RWPE2 (cell line): ENCODE data around the gene MAMDC2.

Experiments
- ATAC-seq: fragments of 200-7000 bp; cut with Tn5 transposase; 3 replicates; pipeline ENCODE4 v1.9.1; 2021; ENCODE audit warnings: low read depth
- DNase-seq: peaks from one replicate; pipeline ENCODE4 v3.0.0-alpha.2; 2020; ENCODE audit warnings: low spot score
- H3K27ac ChIP-seq: fragments of 450-650 bp; 2 replicates; pipeline ENCODE4 v1.5.1; 2017; ENCODE audit warnings: mild to moderate bottlenecking; ENCODE audit not compliant: poor library complexity, severe bottlenecking
- H3K27me3 ChIP-seq: fragments of 250-450 bp; sonication (Bioruptor Pico); 2 replicates; pipeline ENCODE4 v1.5.1; 2021; ENCODE audit warnings: mild to moderate bottlenecking, moderate library complexity; ENCODE audit not compliant: insufficient read depth, poor library complexity, severe bottlenecking
- H3K36me3 ChIP-seq: fragments of 250-450 bp; sonication (Bioruptor Pico); 2 replicates; pipeline ENCODE4 v1.5.1; 2020; ENCODE audit warnings: low read depth, mild to moderate bottlenecking, moderate library complexity
- H3K4me1 ChIP-seq: fragments of 250-450 bp; sonication (Bioruptor Pico); 2 replicates; pipeline ENCODE4 v1.5.1; 2021; ENCODE audit warnings: mild to moderate bottlenecking, moderate library complexity; ENCODE audit not compliant: insufficient read depth, poor library complexity, severe bottlenecking
- H3K4me3 ChIP-seq: fragments of 250-450 bp; sonication (Bioruptor Pico); 2 replicates; pipeline ENCODE4 v1.5.1; 2021; ENCODE audit warnings: mild to moderate bottlenecking, moderate library complexity; ENCODE audit not compliant: severe bottlenecking
- H3K9me3 ChIP-seq: fragments of 250-450 bp; sonication (Bioruptor Pico); 2 replicates; pipeline ENCODE4 v1.5.1; 2021; ENCODE audit warnings: mild to moderate bottlenecking, moderate library complexity; ENCODE audit not compliant: severe bottlenecking
- TF ChIP-seq, protein P1 (sequence below): fragments of 450-650 bp; IDR thresholded peaks from one replicate; pipeline ENCODE4 v1.5.1; 2017; ENCODE audit warnings: mild to moderate bottlenecking, moderate library complexity; ENCODE audit not compliant: poor library complexity, severe bottlenecking

The MAMDC2 gene

DNA sequence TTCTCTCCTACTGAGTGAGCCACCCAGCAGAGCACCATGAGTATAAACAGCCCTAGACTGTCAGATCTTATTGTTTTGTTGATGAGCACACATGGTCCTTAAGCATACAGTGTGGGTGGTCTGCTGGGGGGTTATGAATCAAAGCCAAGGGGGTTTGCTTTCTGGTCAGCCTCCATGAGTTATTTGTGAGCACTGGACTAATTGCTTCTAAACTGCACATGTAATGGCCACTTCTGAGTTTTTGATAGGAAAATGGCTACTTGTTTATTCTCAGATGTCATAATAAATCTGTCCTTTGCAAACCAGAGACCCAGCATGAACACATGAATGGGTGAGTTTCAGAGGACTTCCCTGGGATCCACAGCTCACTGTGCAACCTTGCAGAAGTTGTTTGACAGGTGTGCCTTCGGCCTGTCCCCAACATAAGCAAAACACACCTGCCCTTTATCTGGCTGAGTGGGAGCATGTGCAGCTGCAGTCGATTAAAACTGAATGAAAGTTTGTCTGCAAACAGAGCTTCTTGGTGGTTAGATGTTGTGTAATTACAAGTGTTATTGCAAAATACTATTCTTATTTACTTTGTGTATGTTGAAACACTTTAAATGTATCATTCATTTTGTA is 35.9 kb downstream of the MAMDC2 start:
- TF ChIP-seq, protein P1, sequence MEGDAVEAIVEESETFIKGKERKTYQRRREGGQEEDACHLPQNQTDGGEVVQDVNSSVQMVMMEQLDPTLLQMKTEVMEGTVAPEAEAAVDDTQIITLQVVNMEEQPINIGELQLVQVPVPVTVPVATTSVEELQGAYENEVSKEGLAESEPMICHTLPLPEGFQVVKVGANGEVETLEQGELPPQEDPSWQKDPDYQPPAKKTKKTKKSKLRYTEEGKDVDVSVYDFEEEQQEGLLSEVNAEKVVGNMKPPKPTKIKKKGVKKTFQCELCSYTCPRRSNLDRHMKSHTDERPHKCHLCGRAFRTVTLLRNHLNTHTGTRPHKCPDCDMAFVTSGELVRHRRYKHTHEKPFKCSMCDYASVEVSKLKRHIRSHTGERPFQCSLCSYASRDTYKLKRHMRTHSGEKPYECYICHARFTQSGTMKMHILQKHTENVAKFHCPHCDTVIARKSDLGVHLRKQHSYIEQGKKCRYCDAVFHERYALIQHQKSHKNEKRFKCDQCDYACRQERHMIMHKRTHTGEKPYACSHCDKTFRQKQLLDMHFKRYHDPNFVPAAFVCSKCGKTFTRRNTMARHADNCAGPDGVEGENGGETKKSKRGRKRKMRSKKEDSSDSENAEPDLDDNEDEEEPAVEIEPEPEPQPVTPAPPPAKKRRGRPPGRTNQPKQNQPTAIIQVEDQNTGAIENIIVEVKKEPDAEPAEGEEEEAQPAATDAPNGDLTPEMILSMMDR: no peak
- H3K4me3 ChIP-seq: no peak overlapping the region
- no peaks in the 10 kb centered on the region for H3K27me3 ChIP-seq
- peak; percentile 53; the same call in 2 of the 3 replicates for ATAC-seq
- H3K36me3 ChIP-seq: no peaks in the 10 kb centered on the region
- peaks cover 9% of the 10 kb centered on the region for H3K4me1 ChIP-seq
- H3K27ac ChIP-seq: no peak overlapping the region
- no peak for DNase-seq
- no peaks in the 10 kb centered on the region for H3K9me3 ChIP-seq

DNA sequence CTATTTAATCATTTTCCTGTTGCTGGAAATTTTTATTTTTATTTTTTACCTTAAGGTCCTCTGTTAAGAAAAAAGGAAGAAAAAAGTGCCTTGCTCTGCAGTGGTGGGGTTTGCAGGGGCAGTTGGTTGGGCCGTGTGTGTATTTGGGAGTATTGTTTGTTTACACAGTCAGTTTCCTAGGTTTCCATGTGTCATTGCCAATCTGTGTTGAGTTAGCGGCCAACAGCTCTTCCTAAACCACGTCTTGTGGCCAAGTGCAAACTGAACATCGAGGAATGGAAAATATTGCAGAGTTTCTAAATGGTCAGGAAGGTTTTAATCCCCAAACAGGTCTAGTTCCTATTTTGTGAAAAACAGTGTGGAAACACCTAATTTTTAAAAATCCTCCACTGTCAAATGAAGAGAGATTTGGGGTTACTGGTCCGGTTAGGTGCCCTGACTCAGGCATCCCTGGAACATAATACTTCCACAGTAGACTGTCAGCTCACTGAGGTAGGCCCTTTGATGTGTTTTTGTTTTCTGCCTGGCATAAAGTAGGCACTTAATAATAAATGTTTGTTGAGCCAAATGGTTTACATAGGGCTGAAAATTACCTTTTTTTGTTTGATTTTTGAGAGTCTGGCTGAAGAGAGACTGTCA is 37.0 kb downstream of the MAMDC2 start:
- H3K36me3 ChIP-seq: no peaks in the 10 kb centered on the region
- no peak overlapping the region for H3K27ac ChIP-seq
- no peak overlapping the region for H3K4me3 ChIP-seq
- H3K9me3 ChIP-seq: no peaks in the 10 kb centered on the region
- H3K27me3 ChIP-seq: no peaks in the 10 kb centered on the region
- peaks cover 9% of the 10 kb centered on the region for H3K4me1 ChIP-seq
- TF ChIP-seq, protein P1: no peak
- ATAC-seq (no peak), DNase-seq (no peak)

DNA sequence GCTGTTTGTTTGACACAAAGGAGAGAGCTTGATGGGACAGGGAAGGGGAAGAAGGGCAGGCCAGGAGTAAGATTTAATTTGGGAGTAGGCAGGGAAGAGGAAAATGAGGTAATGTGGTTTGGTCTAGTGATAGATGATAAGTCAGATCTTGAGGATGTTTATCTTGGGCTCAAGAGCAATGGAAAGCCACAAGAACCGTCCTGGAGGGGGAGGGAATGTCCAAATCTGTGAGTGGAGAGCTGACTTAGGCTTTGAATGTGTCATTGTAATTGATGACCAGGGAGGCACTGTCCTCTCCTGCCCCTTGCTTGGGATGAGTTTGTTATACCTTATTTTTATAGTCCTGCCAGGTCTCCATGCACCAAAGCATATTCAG is 37.5 kb downstream of the MAMDC2 start:
- DNase-seq (no peak), ATAC-seq (no peak)
- no peaks in the 10 kb centered on the region for H3K27me3 ChIP-seq
- H3K27ac ChIP-seq: no peak overlapping the region
- no peaks in the 10 kb centered on the region for H3K36me3 ChIP-seq
- no peak overlapping the region for H3K4me3 ChIP-seq
- TF ChIP-seq, protein P1: no peak
- H3K4me1 ChIP-seq: peaks cover 9% of the 10 kb centered on the region
- no peaks in the 10 kb centered on the region for H3K9me3 ChIP-seq

DNA sequence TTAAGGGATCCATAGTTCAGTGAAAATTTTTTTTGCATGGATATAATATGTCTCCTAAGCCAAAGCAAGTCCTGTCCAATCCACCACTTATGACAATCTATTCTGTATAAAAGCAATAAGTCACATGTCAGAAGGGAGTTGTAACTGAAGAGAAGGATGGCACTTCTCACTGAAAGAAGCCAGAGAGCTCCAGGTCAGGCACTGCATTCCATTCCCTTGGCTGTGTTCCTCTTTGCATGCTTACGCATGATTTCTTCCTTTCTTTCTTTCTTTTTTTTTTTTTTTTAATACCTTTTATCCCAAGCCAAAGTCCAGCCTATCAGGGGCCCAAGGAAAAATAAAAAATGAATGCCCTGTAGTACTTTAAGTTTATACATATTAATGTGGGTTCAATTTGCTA is 39.8 kb downstream of the MAMDC2 start:
- no peaks in the 10 kb centered on the region for H3K27me3 ChIP-seq
- H3K9me3 ChIP-seq: no peaks in the 10 kb centered on the region
- H3K36me3 ChIP-seq: no peaks in the 10 kb centered on the region
- H3K27ac ChIP-seq: no peak overlapping the region
- H3K4me3 ChIP-seq: no peak overlapping the region
- H3K4me1 ChIP-seq: peaks cover 9% of the 10 kb centered on the region
- TF ChIP-seq, protein P1: no peak
- DNase-seq (no peak), ATAC-seq (no peak)

DNA sequence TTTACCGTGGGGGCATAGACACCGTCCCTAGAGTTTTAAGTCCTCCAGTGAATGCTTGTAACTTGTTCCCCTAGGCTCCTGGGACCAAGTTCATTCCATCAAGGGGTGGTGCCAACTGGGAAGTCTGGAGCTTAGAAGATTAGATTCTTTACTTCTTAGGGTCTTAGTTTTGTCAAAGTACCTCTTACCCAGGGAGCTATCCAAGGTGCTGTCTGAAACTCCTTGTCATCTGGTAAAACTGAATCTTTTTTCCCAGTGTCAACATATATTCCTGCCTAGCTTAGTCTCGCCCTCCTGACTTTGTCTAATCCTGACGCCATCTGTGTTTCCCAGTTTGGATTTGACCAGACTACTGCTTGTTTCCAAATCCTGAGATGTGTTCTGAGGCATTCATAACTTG is 41.6 kb downstream of the MAMDC2 start:
- TF ChIP-seq, protein P1: no peak
- DNase-seq (no peak), ATAC-seq (no peak)
- Histone ChIP-seq H3K9me3 (no peaks in the 10 kb centered on the region), H3K36me3 (no peaks in the 10 kb centered on the region), H3K4me1 (peaks cover 4% of the 10 kb centered on the region), H3K27ac (no peak overlapping the region), H3K27me3 (no peaks in the 10 kb centered on the region), H3K4me3 (no peak overlapping the region)
